ENCODE results near the gene UNCX. TPM values are rescaled to one million over a fixed set of nuclear protein-coding genes. Genes with fewer than 3 reads are reported as not detected.

Gene UNCX
- total and polyA plus RNA-seq, 3 donors from 2014 or later = 0.24 TPM; not detected in 2

DNA sequence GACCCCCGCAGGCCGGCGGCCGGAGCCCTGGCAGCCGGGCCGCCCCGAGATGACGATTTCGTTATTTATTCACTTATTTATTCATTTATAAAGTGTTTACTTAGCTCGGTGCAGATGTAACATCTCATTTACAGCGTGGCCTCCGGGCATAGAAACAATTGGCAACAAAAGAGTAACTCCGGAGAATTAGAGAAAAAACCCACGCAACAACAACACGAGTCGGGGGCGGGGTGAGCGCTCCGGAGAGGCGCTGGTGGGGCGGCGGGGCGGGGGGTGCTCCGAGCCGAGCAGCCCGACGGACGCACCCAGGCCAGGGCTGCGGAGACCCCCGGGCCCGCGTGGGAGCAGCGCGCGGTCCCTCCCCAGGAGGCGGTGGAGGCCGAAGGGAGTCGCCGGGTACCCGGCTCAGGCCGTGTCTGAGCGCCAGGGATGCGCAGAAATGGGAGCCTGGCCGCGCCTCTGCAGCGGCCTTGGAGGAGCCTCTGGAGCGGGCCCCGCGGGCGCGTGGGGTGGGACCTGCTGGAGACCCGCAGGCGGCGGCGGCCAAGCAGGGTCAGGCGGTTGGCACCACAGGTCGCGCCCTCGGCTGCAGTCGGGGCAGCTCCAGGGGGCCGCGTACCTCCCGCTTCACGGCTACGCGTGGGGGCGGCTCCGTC lies 14.3 kb downstream of the UNCX start:
- DNase-seq = peak; percentile 25
- Histone ChIP-seq H3K9me3 (no peaks in the 10 kb centered on the region), H3K4me1 (peaks cover 12% of the 10 kb centered on the region), H3K4me3 (peak overlapping the region; percentile 12 to 47), H3K36me3 (ENCODE audit: low read depth, missing control alignments) (no peaks in the 10 kb centered on the region), H3K27ac (no peak overlapping the region), H3K27me3 (peaks cover 5% of the 10 kb centered on the region)
- no peak for TF ChIP-seq POLR2A (IDR thresholded peaks at IDR 0.05)
- TF ChIP-seq, protein P1, sequence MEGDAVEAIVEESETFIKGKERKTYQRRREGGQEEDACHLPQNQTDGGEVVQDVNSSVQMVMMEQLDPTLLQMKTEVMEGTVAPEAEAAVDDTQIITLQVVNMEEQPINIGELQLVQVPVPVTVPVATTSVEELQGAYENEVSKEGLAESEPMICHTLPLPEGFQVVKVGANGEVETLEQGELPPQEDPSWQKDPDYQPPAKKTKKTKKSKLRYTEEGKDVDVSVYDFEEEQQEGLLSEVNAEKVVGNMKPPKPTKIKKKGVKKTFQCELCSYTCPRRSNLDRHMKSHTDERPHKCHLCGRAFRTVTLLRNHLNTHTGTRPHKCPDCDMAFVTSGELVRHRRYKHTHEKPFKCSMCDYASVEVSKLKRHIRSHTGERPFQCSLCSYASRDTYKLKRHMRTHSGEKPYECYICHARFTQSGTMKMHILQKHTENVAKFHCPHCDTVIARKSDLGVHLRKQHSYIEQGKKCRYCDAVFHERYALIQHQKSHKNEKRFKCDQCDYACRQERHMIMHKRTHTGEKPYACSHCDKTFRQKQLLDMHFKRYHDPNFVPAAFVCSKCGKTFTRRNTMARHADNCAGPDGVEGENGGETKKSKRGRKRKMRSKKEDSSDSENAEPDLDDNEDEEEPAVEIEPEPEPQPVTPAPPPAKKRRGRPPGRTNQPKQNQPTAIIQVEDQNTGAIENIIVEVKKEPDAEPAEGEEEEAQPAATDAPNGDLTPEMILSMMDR (IDR thresholded peaks at IDR 0.05) = no peak
- WGBS, 2 donors = 3 to 4% methylated on average over 27 to 57 of the region's 68 CpGs
- intact Hi-C loops (cut with DNase I; ENCODE audit: low total_unique reads) = no loop called here

DNA sequence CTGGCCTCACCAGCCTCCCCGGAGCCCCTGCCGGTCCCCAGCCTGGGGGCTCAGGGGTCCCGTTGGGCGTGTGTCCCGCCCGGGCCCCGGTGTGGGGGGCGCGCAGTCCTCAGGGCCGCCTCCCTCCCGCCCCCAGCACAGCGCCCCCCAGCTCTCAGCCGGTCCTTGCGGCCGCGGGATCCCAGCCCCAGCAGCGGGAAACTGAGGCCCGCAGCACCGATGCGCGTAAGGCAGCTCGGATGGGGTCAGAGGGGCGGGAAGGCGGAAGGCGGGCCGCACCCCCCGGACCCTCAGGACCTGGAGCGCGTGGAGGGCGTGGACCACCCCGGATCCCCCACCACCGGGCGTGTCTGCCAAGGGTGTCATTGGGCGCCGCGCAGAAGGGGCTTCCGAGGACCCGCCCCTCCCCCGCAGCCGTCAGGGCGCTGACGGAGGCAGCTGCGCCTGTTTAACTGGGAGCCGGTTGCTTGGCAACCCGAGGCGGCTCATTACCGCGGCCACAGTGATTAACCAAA lies 14.9 kb downstream of the UNCX start:
- no peak for TF ChIP-seq POLR2A (IDR thresholded peaks at IDR 0.05)
- TF ChIP-seq, protein P1 (IDR thresholded peaks at IDR 0.05) = no peak
- H3K27ac ChIP-seq = no peak overlapping the region
- DNase-seq = peak; percentile 40
- no peaks in the 10 kb centered on the region for H3K9me3 ChIP-seq
- intact Hi-C loops (cut with DNase I; ENCODE audit: low total_unique reads) = no loop called here
- H3K27me3 ChIP-seq = peaks cover 5% of the 10 kb centered on the region
- WGBS, 2 donors = 3 to 8% methylated on average over 17 to 30 of the region's 48 CpGs
- no peaks in the 10 kb centered on the region for H3K36me3 ChIP-seq (ENCODE audit: low read depth, missing control alignments)
- H3K4me3 ChIP-seq = peak overlapping the region; percentile 12 to 47
- H3K4me1 ChIP-seq = peaks cover 12% of the 10 kb centered on the region

DNA sequence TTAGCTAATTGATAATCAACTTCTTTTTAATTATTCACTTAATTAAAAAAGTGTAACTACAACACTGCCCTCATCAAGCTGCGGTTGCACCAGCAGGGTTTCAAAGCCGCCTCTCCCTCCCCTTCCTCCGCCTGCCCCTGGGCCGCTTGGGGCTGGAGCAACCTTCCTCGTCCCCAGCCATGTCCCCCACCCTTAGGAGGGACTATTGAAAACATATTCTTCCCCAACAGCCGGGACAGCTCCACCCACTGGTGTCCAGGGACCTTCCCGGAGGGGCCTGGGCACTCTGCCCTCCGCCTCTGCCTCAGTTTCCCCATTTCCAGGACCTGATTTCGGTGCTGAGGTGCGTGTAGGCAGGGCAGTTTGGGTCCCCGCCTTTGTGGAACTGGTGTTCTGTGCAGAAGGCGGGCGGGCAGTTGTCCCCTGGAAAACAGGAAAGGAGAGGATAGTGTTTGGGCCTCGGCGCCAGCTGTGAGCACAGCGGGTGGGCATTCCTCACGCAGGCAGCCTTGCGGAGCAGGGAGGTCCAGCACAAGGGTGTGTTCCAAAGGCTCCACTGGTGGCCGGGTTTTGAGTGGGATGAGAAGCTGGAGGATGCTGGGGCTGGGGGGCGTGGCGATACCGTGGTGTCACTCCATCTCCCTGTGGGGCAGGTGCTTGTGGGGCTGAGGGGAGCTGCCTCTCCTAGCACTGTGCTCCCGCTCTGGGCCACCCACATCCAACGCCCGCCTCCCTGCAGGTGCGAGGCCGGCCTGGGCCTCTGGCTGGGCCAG lies 15.7 kb downstream of the UNCX start:
- DNase-seq = no peak

DNA sequence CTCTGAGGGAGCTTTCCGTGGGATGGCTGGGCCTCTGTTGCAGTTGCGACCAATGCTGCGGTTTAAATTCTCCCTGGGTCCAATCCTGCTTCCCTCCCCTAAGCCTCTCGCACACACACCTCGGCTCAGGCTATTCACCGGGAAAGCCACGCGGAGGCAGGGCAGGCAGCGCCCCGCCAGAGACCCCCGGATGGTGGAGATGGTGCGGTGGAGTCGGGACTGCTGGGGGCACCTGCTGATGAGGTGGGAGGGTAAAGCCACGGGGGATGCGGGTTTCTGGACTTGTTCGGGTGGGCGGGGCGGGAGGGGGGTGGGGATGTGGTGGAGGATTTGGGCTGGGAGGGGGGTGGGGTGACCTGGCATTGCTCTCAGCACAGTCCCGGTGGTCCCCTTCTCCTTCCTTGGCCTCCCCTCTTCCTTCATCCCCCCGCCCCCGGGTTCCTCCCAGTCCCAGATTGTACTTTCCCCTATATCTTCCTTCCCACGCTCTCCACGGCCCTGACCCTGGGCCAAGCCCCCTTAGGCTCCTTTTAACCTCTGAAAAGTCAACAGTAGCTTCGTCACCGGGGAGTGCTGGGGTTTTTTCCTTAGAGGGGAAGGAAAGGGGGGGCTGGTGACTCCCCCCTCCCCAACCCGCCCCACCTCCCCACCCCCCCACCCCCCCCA lies 16.4 kb downstream of the UNCX start:
- Histone ChIP-seq H3K27me3 (peaks cover 5% of the 10 kb centered on the region), H3K4me3 (no peak overlapping the region), H3K9me3 (no peaks in the 10 kb centered on the region), H3K4me1 (peaks cover 12% of the 10 kb centered on the region), H3K27ac (no peak overlapping the region), H3K36me3 (ENCODE audit: low read depth, missing control alignments) (no peaks in the 10 kb centered on the region)
- TF ChIP-seq, protein P1 (IDR thresholded peaks at IDR 0.05) = no peak
- no peak for TF ChIP-seq POLR2A (IDR thresholded peaks at IDR 0.05)
- intact Hi-C loops (cut with DNase I; ENCODE audit: low total_unique reads) = no loop called here
- 2 to 4% methylated on average over 8 to 23 of the region's 26 CpGs for WGBS, 2 donors
- no peak for DNase-seq

More for the DNA sequence above, 15.7 kb downstream of the UNCX start:
- H3K27ac ChIP-seq = no peak overlapping the region
- no peak overlapping the region for H3K4me3 ChIP-seq
- 6% methylated on average over 24 to 27 of the region's 27 CpGs for WGBS, 2 donors
- H3K4me1 ChIP-seq = peaks cover 12% of the 10 kb centered on the region
- no peaks in the 10 kb centered on the region for H3K9me3 ChIP-seq
- H3K27me3 ChIP-seq = peaks cover 5% of the 10 kb centered on the region
- H3K36me3 ChIP-seq (ENCODE audit: low read depth, missing control alignments) = no peaks in the 10 kb centered on the region
- intact Hi-C loops (cut with DNase I; ENCODE audit: low total_unique reads) = no loop called here
- TF ChIP-seq POLR2A (IDR thresholded peaks at IDR 0.05) = no peak
- TF ChIP-seq, protein P1 (IDR thresholded peaks at IDR 0.05) = no peak

Measured in testis (tissue), 3 donors.